HG03469 (cell line): ENCODE results near the gene DUSP1.

Source experiments
- ATAC-seq: cut with Tn5 transposase; IDR thresholded peaks from one replicate; pipeline ENCODE4 v1.9.1; 2021; ENCODE audit warnings: mild to moderate bottlenecking, moderate library complexity, moderate number of reproducible peaks; ENCODE audit not compliant: unreplicated experiment

DUSP1 gene

DNA sequence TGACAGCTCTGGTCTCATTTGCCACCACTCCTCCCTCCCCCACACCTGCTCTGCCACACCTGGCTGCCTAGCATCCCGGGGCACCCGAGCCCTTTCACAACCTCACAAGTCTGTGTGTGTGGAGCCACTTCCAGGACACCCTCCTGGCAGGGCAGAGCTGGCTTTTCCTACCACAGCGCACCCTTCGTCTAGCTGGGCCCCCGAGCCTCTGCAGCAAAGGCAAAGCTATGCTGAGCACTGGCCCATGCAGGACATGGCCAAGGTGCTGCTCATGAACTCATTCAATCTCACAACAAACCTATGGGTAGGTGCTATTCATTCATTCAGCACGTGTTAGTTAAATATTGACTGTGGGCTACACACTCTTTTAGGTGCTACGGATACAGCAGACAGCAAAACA, 43.4 kb downstream of the DUSP1 start:
- ATAC-seq: no peak

- no peak for ATAC-seq
These were observed 44.0 kb downstream of the DUSP1 start for GRCh38 chr5:172726966-172727365.

GRCh38 chr5:172725785-172726184, 45.2 kb downstream of the DUSP1 start:
- no peak for ATAC-seq

DNA sequence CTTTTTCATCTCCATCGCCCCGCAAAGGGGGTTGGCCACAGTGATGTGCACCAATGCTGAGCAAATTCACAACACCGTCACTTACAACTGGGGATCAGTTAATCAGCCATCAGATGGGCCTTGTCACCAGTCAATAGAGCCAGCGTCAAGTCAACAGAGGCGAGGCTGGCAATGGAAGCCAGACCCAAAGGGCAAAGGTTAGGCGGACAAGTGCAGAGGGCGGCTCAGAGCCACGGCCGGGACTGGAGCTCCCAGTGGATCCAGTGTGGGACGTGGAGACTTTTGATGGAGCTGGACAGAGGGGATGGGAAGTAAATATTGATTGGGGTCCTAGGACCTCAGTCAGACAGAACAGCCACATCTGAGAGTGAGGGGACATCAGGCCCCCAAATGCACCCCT, 45.7 kb downstream of the DUSP1 start:
- ATAC-seq: no peak

DNA sequence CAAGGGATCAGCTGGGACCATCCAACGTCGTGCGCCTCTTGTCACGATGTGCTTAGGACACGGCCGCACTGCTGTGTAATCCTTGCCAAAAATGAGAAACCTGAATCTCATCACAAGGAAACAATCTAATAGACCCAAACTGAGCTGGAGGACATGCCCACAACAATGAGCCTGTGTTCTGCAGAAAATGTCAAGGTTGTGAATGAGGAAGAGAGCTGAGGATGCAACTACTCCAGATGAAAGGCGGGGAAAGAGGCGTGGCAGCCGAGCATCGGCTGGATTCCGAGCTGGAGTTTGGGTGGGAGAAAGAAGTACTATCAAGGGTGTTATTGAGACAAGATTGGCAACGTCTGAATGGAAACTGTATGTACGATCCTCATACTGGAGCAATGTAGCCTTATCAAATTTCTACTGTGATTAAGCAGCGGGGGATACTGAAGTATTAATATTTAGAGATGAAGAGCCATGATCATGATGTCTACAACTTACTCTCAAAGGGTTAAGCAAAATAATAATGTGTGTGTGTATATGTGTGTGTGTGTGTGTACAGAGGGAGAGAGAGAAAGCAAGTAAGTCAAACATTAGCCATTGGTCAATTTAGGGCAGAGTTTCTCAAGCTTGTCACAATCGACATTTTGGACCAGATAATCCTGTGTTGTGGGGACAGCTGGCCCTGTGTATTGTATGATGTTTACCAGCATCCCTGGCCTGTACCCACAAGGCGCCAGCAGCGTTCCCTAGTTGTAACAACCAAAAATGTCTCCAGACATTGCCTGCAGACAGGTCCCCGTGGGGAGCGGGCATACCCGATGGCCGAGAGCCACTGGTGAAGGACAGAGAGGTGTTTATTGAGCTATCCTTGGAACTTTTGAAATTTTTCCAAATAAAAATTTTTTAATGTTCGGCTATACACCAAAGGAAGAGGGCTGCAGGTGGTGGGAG, 46.5 kb downstream of the DUSP1 start:
- no peak for ATAC-seq

GRCh38 chr5:172723508-172723907, 47.5 kb downstream of the DUSP1 start:
- no peak for ATAC-seq

DNA sequence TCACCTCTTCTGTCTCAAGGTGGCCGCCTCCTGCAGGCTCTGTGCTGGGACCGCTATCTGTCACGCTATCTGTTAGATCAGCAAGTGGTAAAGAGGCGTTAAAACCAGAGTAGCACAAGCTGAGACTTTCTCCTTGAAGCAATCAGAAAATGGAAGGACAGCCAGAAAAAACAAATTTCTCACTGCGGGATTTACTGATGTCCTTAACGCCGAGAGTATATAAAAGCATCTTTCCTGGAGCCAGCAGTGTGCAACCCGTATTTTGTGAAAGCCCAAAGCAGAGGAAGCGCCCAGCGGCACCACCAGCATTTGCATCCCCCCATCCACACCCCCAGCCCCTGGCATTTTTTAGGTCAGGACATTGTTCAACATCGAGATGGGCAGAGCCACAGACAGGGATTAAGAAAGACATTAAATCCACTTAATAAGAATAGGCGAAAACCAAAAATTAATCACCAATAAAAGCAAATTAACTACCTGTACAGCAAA, 48.6 kb downstream of the DUSP1 start:
- ATAC-seq: no peak

- ATAC-seq: no peak
These were observed 49.3 kb downstream of the DUSP1 start for GRCh38 chr5:172721455-172722326.

DNA sequence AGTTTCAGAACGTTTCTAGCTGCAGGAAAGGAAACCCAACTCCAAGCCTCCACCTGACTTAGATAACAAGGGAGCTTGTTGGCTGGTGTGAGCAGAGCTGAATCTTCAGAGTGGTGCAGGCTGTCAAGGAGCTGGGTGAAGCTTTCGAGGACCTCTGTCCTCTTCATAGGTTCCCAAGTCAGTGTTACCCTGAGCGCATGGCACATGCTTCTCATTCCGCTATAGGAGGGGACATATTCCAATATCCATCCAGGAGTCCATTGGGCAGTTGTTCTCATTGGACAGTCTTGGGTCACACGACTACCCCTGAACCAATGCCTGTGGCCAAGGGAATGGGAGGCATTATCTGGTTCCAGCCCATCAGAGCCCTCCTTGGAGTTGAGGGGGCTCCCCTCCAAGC, 50.3 kb downstream of the DUSP1 start:
- ATAC-seq: no peak

- no peak for ATAC-seq
These were observed 51.8 kb downstream of the DUSP1 start for GRCh38 chr5:172719211-172719610.

GRCh38 chr5:172718527-172719114, 52.4 kb downstream of the DUSP1 start:
- no peak for ATAC-seq
